Activated CD4-positive, alpha-beta T cell treated with anti-CD3 and anti-CD28 coated beads for 48 hours (primary cell): Measurements from ENCODE around the gene GRK5.
A peak's percentile ranks its signal among the peaks of the same experiment; 100 is the strongest.

ENCODE experiments used
- DNase-seq: peaks from one replicate; pipeline ENCODE4 v3.0.0-alpha.2; 2020

The GRK5 gene

DNA sequence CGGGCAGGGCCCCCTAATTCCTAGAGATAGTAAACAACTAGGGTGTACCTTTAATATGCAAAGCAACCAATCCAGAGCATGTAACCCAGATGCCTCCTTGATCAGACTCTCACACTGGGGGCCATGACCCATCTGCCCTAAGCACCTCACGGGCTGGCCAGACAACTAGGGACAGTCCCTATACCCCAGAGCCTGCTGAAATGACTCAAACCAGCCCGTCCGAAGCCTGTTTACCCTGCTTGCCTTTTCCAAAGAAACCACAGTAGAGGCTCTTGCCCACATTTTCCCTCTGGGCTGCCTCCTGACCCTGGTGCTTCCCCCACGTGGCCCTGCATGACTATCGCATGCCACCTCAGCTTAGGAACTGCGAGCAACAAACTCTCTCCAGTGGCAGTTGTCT, 288.9 kb downstream of the GRK5 start:
- peak; percentile 83 for DNase-seq

DNA sequence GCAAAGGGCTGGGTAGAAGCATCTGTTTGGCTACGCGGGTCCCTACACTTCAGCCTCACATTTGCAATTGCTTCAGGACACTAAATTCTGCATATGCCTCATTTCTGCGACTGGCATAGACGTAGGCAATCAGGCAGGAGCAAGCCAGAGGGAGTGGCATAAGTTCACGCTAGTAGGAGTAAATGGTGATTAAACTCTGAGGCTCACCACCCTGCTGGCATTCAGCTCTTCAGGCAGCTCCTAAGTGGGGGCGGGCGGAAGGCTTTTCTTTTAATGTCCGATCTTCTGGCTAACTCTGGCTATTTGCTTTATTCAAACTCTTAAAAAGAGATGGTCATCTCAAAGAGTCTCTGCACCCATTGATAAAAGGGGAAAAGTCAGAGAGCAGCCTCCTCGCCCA, 289.9 kb downstream of the GRK5 start:
- no peak for DNase-seq

DNA sequence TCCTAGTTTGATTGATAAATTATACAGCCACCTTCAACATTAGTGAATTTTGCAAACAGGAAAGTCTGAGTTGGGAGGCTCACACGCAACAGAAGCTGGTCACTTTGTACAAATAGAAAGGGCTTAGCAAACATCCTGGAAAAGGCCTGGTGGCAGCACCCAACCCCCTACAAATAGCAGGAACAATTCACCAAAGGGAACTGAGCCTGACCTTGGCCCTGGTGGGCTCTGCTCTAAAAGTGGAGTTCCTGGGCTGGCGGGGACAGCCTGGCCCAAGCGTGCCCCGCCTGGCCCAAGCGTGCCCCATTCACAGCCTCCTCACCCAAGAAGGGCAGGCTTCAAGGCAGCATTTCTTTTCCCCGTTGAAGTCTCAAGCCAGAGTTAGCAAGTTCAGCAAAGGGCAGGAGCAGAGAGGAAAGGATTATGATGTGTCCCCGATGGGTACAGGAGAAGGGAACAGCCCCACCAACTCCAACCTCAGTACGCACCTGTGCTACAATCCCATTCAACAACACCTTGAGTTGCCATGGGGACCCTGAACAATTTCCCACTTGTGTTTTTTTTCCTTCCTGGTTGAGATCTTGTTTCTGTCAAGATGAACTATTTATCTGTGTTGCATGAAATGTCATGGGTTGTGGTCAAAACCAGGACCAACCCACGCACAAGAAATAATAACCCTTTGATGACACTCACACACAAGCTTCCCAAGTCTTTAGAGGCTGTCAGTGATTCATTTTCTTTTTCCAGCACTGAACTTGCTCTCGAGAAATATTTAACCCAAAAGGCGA, 291.7 kb downstream of the GRK5 start:
- peak; percentile 41 for DNase-seq

DNA sequence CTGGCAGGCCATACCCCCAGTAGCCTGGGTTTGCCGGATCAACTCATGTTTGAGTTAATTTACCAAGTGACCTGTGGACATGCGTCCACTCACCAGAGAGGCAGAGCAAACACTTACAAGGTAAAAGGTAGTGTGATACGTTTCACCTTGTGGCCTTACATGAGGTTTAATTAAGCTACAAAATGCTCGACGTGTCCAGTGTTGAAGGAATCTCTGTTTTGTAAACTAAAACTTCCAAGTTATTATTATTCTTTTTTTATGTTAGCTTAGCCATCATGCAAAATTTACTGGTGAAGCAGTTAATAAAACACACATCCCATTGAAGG, 292.3 kb downstream of the GRK5 start:
- no peak for DNase-seq

GRCh38 chr10:119500123-119500795, 292.9 kb downstream of the GRK5 start:
- no peak for DNase-seq

GRCh38 chr10:119500821-119501220, 293.4 kb downstream of the GRK5 start:
- no peak for DNase-seq

GRCh38 chr10:119501690-119502089, 294.3 kb downstream of the GRK5 start:
- peak; percentile 33 for DNase-seq

- peak; percentile 85 for DNase-seq
Observed at GRCh38 chr10:119502209-119502608, 294.8 kb downstream of the GRK5 start.

DNA sequence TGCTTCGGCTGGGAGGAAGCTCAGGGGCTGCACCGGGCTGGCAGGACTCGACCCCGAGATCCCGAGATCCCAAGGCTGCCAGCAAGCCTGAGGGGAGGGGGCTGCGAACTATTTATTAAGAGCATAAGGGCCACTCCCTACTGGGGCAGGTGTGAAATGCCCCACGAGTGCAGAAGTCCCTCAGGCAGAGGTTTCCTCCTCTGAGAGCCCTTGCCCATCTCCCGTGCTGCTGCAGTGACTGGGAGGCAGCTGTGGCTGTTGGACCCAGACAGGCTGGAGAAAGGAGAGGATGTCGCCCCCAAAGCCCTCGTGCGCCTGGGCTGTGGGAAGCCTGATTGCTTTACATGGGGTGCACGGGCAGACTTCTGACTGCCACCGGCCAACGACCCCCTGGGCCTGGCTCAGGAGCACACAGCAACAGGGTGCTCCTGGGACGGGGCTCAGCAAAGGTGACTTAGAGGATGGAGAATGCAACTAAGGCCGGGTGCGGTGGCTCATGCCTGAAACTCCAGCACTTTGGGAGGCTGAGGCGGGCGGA, 295.3 kb downstream of the GRK5 start:
- DNase-seq, result peak; percentile 34

GRCh38 chr10:119503821-119504220, 296.4 kb downstream of the GRK5 start:
- no peak for DNase-seq

DNA sequence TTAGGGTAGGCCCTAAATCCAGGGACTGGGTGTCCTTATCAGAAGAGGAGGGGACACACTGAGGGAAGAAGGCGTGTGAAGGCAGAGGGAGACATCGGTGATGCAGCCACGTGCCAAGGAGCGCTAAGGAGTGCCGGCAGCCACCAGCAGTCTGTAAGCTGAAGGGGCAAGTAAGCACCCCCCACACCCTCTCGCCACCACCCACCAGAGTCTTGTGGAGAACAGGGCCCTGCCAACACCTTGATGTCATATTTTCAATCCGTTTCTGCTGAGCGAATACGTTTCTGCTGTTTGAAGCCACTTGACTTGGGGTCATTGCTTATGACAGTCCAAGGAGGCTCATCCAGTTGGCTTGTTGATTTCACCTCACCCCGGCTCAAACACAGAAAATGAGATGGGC, 297.3 kb downstream of the GRK5 start:
- no peak for DNase-seq

DNA sequence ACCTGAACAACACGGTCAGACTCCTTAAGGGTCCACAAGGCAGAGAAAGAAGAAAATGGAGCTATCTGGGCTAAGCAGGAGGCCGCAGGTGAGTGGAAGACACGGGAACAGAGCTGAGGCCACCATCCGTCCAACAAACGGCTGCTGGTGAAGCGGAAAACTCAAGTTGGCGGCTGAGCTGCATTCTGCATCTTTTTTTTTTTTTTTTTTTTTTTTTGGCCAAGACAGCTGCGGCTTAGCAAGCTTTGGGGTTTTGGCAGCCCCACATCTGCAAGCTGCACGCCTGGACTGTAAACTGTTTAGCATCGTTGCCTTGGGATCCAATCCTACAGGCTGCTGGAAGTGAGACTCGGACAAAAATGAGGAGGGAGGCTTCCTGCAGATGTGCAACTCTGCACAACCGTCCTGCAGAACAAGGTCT, 297.8 kb downstream of the GRK5 start:
- DNase-seq, result no peak
